ENCODE results near the gene LIPN. TPM values are rescaled to one million over a fixed set of nuclear protein-coding genes. Genes with fewer than 3 reads are reported as not detected.

The LIPN gene
- total RNA-seq, 1 donor from 2014 or later, result not detected

- Histone ChIP-seq H3K9me3 (no peaks in the 10 kb centered on the region), H3K27me3 (no peaks in the 10 kb centered on the region), H3K4me1 (no peaks in the 10 kb centered on the region), H3K36me3 (no peaks in the 10 kb centered on the region), H3K27ac (no peak overlapping the region), H3K4me3 (no peak overlapping the region)
- intact Hi-C loops (cut with DNase I), result no loop called here
- no peak for TF ChIP-seq POLR2AphosphoS5 (IDR thresholded peaks at IDR 0.05; ENCODE audit: insufficient read depth in 1 of 2, low read depth in 1 of 2)
- no peak for TF ChIP-seq POLR2A (IDR thresholded peaks at IDR 0.05)
- TF ChIP-seq, protein P1, sequence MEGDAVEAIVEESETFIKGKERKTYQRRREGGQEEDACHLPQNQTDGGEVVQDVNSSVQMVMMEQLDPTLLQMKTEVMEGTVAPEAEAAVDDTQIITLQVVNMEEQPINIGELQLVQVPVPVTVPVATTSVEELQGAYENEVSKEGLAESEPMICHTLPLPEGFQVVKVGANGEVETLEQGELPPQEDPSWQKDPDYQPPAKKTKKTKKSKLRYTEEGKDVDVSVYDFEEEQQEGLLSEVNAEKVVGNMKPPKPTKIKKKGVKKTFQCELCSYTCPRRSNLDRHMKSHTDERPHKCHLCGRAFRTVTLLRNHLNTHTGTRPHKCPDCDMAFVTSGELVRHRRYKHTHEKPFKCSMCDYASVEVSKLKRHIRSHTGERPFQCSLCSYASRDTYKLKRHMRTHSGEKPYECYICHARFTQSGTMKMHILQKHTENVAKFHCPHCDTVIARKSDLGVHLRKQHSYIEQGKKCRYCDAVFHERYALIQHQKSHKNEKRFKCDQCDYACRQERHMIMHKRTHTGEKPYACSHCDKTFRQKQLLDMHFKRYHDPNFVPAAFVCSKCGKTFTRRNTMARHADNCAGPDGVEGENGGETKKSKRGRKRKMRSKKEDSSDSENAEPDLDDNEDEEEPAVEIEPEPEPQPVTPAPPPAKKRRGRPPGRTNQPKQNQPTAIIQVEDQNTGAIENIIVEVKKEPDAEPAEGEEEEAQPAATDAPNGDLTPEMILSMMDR (IDR thresholded peaks at IDR 0.05), result no peak
- DNase-seq (ENCODE audit: extremely low spot score in 2 of 2), result no peak
Observed at GRCh38 chr10:88800152-88801125, 40.6 kb downstream of the LIPN start.

DNA sequence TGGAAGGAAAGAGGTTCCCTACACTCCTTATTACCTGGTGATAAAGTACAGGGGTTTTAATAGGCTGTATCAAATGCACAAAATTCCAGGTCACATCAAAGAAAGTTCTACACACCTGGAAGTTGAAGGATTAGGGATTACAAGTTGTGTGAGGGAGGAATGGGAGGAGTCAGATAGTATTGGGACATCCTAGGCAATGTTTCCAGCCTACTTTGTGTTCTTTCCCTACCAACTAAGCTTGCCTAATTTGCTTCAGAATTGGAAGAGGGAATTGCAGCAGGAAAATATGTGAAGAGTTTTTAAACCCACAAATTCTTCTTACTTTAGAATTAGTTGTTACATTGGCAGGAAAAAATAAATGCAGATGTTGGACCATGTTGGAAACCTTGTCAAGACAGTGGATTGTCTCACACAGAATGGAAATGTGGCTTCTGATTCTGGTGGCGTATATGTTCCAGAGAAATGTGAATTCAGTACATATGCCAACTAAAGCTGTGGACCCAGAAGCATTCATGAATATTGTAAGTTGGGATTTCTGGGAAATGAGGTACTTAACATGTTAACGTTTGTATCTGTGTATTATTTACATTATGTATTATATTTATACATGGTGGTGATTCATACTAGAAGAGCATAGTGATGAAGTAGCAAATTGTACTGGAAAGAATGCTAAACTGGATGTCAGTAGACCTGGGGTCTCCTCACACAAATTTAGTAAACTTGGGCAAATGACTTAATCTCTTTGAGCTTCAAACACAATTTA, 42.9 kb downstream of the LIPN start, which contains the start of gene LIPM:
Gene LIPM (plus strand): TSS at position 208 of the 763 bp plus-strand sequence. CDS start 167 bp downstream, at position 375.
- H3K27me3 ChIP-seq, result no peaks in the 10 kb centered on the region
- intact Hi-C loops (cut with DNase I), result no loop called here
- TF ChIP-seq POLR2AphosphoS5 (IDR thresholded peaks at IDR 0.05; ENCODE audit: insufficient read depth in 1 of 2, low read depth in 1 of 2) (no peak), POLR2A (IDR thresholded peaks at IDR 0.05) (no peak)
- TF ChIP-seq, protein P1 (IDR thresholded peaks at IDR 0.05), result no peak

GRCh38 chr10:88803641-88804040, 43.8 kb downstream of the LIPN start:
- no peaks in the 10 kb centered on the region for H3K36me3 ChIP-seq
- intact Hi-C loops (cut with DNase I), result no loop called here
- no peak overlapping the region for H3K27ac ChIP-seq
- no peaks in the 10 kb centered on the region for H3K27me3 ChIP-seq
- no peaks in the 10 kb centered on the region for H3K4me1 ChIP-seq
- H3K9me3 ChIP-seq, result no peaks in the 10 kb centered on the region
- TF ChIP-seq, protein P1 (IDR thresholded peaks at IDR 0.05), result no peak
- TF ChIP-seq POLR2AphosphoS5 (IDR thresholded peaks at IDR 0.05; ENCODE audit: insufficient read depth in 1 of 2, low read depth in 1 of 2) (no peak), POLR2A (IDR thresholded peaks at IDR 0.05) (no peak)
- no peak overlapping the region for H3K4me3 ChIP-seq
- DNase-seq (ENCODE audit: extremely low spot score in 2 of 2), result no peak

More for the DNA sequence above, 42.9 kb downstream of the LIPN start, which contains the start of gene LIPM:
- H3K4me3 ChIP-seq, result no peak within 1 kb of the TSS
- H3K27ac ChIP-seq, result no peak within 1 kb of the TSS
- no peaks in the 10 kb centered on the region for H3K4me1 ChIP-seq
- H3K9me3 ChIP-seq, result no peaks in the 10 kb centered on the region
- H3K36me3 ChIP-seq, result no peaks in the 10 kb centered on the region
- no peak for DNase-seq (ENCODE audit: extremely low spot score in 2 of 2)

- DNase-seq (ENCODE audit: extremely low spot score in 2 of 2), result no peak
- intact Hi-C loops (cut with DNase I), result no loop called here
- TF ChIP-seq, protein P1 (IDR thresholded peaks at IDR 0.05), result no peak
- TF ChIP-seq POLR2A (IDR thresholded peaks at IDR 0.05), result no peak
- Histone ChIP-seq H3K36me3 (no peaks in the 10 kb centered on the region), H3K4me3 (no peak overlapping the region), H3K27ac (no peak overlapping the region), H3K9me3 (no peaks in the 10 kb centered on the region), H3K4me1 (no peaks in the 10 kb centered on the region), H3K27me3 (no peaks in the 10 kb centered on the region)
Observed at GRCh38 chr10:88804083-88804812, 44.4 kb downstream of the LIPN start.

Measured in vagina (tissue), 2 donors.